GM21528 (cell line): ENCODE results near the gene TMPRSS11B.
"Not testable (repeated sequence)": the region's sequence is repeated elsewhere in the genome, so short reads cannot be mapped to it uniquely, and the experiment has no call there.

Source experiments
- ATAC-seq: cut with Tn5 transposase; IDR thresholded peaks from one replicate; pipeline ENCODE4 v1.9.1; 2021; ENCODE audit warnings: mild to moderate bottlenecking, moderate library complexity; ENCODE audit not compliant: unreplicated experiment, low FRiP score

Gene TMPRSS11B, protein sequence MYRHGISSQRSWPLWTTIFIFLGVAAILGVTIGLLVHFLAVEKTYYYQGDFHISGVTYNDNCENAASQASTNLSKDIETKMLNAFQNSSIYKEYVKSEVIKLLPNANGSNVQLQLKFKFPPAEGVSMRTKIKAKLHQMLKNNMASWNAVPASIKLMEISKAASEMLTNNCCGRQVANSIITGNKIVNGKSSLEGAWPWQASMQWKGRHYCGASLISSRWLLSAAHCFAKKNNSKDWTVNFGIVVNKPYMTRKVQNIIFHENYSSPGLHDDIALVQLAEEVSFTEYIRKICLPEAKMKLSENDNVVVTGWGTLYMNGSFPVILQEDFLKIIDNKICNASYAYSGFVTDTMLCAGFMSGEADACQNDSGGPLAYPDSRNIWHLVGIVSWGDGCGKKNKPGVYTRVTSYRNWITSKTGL

DNA sequence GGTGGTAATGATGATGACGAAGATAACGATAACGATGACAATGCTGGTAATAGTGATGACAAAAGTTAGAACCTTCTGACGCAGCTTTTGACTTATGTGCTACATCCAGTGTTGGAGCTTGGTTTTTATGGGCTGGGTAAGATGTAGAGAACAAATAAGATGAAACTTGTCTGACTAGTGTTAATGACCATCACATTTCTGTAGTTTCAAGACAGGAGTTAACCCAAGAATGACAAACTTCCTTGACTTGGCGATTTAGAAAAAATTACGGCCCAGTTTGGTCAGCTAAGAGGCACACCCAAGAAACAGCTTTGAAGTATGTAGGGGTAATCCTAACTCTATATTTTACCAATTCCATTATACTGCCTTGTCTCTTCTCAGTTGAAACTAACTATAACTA, at the start of gene TMPRSS11B:
Gene TMPRSS11B (minus strand): TSS at position 101 of the 400 bp plus-strand sequence. CDS start 136 bp downstream, outside the sequence.
- no peak for ATAC-seq

DNA sequence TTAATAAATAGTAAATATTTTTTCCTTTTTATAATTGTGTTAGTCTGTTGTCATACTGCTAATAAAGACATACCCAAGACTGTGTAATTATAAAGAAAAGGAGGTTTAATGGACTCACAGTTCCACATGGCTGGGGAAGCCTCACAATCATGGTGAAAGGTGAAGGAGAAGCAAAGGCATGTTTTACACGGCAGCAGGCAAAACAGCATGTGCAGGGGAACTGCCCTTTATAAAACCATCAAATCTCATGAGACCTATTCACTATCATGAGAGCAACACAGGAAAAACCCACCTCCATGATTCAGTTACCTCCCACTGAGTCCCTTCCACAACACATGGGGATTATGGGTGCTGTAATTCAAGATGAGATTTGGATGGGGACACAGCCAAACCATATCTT, 45.8 kb upstream of the TMPRSS11B start:
- no peak for ATAC-seq

DNA sequence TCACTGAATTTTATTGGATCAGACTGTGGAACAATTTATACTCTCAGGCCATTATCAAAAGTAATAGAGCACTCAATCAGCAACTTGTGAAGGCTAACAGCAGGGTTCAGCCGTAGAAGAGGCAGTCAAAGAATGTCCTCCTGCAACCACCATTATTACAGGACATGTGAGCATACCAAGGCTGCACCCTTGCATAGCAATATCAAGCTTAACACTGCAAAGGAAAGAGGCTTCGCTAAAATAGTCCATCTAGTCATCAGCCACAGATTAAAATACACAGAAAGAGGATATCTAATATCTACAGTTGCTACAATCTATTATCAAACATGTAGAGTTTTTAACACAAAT, 42.9 kb upstream of the TMPRSS11B start:
- ATAC-seq: no peak

DNA sequence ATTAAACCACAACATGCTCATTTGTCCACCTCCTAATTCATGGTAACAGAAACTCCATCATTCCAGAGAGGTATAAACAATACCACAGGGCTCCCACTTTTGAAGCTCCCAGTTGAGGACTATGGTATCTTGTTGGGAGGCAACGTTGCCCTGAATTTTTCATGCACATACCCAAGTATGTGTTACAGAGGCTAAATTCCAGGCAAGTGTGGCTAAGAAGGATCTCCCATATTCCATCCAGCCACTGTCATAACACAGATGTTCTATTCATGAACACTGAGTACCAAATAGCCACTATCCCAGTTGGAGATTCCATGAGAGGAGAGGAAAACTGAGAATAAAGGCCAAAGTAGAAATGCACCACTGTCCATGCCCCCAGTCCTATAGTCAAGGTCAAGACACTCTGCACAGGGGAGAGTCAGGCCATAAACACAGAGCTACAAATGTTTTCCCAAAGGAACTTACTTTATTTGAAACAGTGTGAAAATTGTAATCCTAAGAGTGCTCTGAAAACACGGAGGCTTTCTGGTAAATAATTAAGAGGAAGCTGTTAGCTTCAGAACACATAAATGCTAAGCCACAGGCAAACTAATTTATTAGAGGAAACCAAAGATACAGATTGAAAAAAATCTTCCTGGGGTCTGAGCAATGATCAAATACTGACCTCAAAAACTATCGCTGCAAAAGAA, 42.4 kb upstream of the TMPRSS11B start:
- ATAC-seq: no peak

DNA sequence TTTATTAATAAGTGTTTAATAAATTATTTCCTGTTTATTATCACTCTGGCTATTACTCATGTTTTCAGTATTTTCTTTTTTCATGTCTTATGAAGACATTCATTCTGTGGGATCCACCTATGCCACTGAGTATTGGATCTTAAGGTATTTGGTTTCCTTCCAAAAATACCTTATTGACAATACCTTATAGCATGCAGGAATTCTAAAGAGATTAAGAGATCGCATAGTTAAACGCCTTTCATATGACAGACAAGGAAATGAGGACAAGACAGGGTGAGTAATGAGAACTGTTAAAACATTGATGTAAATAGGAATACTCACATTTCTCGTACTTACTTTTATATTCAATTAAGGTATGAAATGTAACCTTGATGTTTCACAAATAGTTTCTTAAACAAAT, 38.2 kb upstream of the TMPRSS11B start:
- ATAC-seq: no peak

DNA sequence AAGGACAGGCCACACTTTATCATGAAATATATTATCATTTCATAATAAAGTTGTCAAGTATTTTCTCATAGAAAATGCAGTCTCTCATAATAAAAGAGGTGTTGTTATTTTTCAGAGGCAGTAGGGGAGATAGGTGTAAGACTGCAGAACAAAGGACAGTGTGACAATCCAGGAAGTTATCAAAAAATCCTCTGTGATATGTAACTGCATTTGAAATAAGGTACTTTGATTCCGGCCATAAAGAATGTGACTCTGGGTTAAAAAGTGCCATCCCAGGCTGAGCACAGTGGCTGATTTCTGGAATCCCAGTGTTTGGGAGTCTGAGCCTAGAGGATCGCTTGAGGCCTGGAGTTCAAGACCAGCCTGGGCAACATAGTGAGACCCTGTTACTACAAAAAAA, 37.6 kb upstream of the TMPRSS11B start:
- no peak for ATAC-seq

DNA sequence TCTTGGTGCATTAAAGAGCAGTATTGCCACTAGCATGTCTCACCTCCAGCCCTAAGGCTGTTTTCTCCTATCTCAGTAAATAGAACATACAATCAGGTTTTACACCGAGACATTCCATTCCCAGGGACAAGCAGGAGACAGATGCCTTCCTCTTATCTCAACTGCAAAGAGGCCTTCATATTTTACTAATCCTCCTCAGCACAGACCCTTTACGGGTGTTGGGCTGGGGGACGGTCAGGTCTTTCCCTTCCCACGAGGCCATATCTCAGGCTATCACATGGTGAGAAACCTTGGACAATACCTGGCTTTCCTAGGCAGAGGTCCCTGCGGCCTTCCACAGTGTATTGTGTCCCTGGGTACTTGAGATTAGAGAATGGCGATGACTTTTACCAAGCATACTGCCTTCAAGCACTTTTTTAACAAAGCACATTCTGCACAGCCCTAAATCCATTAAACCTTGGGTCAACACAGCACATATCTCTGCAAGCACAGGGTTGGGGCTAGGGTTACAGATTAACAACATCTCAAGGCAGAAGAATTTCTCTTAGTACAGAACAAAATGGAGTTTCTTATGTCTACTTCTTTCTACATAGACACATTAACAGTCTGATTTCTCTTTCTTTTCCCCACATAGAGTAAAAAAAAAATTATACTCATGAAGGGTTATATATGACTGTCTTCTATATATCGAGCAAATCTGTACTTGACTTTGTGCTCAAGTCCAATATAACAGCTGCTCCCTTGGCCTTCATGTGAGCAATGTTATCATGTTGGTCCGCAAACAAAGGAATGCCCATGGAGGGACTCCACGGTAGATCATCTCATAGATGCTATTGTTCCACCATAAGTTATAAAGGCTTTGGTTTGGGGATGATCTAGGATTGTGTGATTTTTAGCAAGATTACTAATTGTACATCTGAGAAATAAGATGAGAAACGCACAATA, 36.6 kb upstream of the TMPRSS11B start:
- ATAC-seq: not testable (repeated sequence)

DNA sequence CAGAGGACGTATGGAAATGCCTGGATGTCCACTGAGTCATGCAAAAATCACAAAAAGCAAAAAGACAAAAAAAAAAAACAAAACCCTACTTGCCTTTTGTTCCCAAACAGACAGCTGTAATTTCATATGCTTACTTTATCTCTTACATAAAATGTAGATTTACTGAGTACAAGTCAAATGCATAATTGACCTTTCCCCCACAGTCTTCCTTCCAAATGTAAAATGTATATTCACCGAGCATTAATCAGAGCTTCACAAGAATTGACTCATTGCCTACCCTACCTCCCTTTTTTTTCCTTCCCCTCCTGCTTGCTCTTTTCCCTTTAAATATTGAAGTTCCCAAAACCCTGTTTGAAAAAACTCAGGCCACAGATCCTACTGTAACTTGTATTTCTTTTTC, 32.5 kb upstream of the TMPRSS11B start:
- no peak for ATAC-seq

DNA sequence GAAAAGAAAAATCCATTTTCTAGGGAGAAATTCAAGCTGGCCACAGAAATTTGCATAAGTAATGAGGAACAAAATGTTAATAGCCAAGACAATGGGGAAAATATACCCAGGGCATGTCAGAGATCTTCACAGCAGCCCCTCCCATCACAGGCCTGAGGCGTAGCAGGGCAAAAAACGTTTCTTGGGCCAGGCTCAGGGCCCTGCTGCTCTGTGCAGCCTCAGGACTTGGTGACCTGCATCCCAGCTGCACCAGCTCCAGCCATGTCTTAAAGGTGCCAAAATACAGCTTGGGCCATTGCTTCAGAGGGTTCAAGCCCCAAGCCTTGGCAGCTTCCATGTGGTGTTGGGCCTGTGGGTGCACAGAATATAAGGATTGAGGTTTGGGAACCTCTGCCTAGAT, 32.1 kb upstream of the TMPRSS11B start:
- ATAC-seq: no peak

DNA sequence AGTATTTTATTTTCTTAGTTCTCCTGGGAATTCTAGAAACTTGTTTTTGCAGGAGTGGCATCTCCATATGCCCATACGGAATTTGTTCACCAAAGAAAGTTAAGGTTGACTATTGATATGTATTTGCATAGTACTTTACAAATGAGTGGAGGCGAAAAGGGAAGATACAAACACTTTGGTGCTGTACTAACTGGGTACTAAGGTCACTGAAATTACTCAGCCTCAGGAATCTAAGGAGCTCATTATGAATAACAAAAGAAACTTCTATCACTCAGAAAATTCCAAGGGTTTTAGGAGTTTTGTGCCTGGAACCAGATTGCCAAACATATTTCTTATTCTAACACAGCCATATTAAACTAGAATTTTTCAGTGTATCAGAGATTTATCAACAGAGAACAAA, 27.4 kb upstream of the TMPRSS11B start:
- ATAC-seq: no peak

DNA sequence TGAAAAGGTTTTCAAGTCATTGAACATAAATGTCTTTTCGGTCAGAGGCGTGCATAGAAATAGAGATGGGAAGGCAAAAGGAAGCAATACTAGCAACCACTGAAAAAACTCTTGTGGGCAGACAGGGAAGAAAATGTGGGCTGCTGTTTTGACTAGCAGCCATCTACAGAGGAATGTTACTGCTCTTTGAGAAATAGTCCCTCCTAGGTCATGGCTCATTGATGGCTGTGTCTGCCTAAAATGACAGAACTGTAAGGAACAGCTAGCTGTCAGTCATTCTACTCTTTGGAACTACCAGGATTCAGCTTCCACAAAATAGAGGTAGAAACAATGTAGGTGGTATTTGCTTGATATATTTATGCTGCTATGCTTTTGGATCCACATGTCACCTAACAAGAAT, 26.9 kb upstream of the TMPRSS11B start:
- ATAC-seq: peak; percentile 52

DNA sequence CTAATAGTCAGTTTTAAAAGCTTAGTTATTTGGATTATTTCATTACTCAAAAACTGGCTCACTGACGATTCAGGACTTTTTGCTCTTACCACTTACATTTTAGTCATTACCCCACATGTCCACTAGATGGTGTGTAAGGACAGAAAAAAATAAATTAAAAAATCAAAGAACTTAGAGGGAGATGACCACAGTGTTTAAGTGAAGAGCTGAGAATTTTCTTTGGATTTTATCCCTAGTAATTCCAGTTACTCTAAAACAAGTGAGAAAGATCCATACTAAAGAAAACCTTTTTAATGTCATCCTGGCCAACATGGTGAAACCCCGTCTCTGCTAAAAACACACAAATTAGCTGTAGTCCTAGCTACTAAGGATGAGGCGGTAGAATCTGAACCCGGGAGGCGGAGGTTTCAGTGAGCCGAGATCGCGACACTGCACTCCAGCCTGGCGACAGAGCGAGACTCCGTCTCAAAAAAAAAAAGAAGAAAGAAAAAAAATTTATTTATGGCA, 26.4 kb upstream of the TMPRSS11B start:
- peak; percentile 74 for ATAC-seq

DNA sequence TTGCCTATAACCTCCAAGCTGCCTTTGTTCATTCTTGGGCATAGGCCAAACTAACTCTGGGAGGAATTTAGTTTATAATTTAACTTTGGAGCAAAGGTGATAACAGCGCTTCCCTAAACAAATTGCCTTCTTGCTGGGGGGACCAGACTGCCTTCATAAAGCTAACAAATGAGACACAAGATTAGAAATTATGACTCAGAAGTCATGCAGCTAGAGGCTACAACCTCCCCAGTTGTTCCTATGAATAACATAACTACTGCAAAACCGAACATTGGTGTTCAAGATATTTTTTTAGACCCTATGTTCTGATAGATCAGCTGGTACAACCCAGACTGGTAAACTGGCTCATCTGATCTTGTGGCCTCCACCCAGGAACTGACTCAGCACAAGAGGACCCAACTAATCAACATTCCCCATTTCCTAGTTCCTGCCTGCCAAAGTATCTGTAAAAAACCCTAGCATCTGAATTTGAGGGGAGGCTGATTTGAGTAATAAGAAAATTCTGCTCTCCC, 22.0 kb upstream of the TMPRSS11B start:
- no peak for ATAC-seq

DNA sequence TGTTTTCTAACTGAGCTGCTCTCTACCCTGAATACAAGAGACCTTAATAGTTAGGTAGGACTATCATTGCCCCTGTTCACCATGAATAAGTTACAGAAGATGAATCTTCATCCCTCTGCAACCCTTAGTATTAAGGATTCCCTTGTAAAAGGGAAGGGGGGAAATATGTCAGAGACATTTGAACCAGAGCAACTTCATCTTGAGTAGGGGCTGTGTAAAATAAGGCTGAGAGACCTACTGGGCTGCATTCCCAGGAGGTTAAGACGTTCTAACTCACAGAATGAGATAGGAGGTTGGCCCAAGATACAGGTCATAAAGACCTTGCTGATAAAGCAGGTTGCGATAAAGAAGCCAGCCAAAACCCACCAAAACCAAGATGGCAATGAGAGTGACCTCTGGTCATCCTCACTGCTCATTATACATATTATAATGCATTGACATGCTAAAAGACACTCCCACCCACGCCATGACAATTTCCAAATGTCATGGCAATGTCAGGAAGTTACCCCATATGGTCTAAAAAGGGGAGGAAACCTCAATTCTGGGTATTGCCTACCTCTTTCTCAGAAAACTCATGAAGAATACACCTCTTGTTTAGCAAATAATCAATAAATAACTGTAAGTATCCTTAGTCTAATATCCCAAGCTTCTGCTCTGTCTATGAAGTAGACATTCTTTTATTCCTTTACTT, 19.5 kb upstream of the TMPRSS11B start:
- no peak for ATAC-seq

DNA sequence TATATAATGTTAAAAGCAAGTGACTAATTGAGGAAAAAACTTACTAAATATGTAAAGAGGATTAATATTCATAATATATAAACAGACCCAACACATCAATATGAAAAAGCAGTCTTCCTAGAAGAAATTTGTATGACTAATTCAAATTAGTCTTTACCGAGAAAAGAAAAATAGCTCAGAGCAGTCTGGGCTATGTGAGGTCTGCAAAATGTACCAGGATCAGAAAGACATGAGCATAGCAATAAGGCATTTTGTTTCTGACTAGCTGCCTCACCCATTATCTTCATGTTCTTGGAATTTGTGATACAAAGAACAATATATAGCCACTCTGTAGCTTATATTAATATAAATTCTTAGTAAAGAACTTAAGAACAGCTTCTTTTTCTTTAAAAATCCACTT, 13.7 kb upstream of the TMPRSS11B start:
- ATAC-seq: no peak

DNA sequence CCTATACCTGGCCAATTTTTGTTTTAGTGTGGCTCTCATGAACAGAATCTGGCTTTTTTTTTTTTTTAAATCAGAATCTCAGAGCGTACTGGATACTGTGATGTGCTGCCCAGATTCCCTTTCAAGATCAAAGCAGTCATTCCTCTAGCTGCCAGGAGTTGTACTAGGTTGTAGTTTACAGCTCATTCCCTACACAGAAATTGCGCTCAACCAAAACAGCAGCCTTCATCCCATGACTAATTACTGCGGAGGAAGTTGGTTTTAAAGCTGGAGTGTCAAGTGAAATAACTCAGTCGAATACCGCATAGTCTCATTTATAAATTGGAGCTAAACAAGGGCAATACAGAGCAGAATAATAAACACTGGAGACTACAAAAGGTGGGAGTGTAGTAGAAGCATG, 12.2 kb upstream of the TMPRSS11B start:
- ATAC-seq: no peak

DNA sequence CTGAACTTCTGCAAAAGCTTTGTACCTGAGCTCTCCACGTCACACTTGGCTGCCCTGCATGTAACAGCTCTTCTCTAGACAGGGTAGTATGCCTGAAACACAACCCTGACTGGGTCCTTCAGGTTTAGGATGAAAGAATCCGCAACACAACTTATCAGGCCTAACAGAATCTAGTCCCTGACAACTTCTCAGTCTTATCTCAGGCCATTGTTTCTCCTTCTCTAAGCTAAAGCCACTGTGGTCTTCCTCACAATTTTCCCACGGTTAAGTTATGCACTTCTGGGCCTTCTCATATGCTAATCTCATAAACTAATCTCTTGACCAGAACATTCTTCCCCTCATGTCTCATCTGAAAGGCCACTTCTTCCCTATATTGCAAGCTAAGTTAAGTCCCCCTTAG, 10.8 kb upstream of the TMPRSS11B start:
- ATAC-seq: no peak

DNA sequence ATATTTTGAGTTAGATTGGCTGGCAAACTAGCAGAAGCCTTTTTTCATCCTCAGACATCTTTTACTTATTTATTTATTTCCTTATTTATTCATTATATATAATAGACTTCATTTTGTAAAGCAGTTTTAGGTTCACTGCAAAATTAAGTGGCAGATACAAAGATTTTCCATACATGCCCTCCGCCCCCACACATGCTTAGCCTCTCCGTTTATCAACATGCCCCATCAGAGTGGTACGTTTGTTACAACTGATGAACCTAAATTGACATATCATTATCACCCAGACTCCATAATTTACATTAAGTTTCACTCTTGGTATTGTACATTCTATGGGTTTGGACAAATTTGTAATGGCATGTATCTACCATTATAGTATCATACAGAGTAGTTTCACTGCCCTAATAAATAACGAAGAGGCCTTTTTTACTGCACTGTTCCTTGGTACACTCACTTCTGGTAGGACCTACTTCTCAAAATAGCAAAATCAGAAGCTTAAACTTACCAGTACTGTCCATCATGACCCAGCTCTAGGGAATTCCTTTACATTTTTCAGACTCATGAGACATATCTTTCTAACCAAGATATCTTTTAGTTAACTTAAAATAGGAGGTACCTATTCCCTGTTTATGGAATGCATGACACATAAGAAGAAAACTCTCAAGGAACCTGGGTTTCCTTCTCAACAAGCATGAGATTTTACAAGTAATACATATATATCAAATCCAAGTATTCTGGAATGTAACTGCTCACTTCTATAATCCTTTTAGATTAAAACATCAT, 4.8 kb upstream of the TMPRSS11B start:
- ATAC-seq: no peak

DNA sequence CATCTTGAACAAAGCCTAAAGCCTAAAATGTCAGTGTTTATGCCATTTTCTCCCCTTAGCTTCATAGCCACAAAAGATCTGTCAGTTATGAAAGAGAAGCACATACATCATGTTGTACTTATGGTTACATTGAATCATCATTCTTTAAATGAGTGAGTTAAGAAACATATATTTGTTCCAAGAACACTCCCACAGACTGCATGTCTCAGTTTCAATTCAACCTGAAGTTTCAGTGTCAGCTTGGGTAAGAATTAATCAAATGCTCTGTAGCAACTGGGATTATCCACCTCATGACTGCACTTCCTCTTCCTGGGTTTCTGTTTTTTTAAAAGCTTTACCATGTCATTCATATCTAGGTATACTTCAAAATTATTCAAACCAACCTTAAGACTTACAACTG, 3.9 kb upstream of the TMPRSS11B start:
- ATAC-seq: peak; percentile 86
